Measurements from ENCODE around the gene KLHL18. TPM values are rescaled to one million over a fixed set of nuclear protein-coding genes. Genes with fewer than 3 reads are reported as not detected.
A peak's percentile ranks its signal among the peaks of the same experiment; 100 is the strongest.

Gene KLHL18
- total and polyA plus RNA-seq, 7 donors = 10.3 to 33.8 (median 12.7) TPM

DNA sequence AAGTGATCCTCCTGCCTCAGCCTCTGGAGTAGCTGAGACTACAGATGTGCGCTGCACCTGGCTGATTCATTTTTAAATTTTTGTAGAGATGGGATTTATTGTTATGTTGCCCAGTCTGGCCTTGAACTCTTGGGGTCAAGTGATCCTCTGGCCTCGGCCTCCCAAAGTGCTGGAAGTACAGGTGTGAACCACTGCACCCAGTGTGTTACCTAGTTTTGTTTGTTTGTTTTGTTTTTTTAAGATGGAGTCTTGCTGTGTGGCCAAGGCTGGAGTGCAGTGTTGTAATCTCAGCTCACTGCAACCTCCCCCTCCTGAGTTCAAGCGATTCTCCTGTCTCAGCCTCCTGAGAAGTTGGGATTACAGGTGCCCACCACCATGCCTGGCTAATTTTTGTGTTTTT is 110.2 kb downstream of the KLHL18 start:
- TF ChIP-seq POLR2A (IDR thresholded peaks at IDR 0.05) (no peak), POLR2AphosphoS5 (IDR thresholded peaks at IDR 0.05) (no peak), CTCF (IDR thresholded peaks at IDR 0.05) (no peak), EP300 (IDR thresholded peaks at IDR 0.05) (no peak)
- H3K9me3 ChIP-seq = no peaks in the 10 kb centered on the region
- peaks cover 0 to 33% (median 24%) of the 10 kb centered on the region in 4 donors for H3K4me1 ChIP-seq
- intact Hi-C loops (cut with DNase I) = no loop called here
- H3K27me3 ChIP-seq = no peaks in the 10 kb centered on the region
- H3K36me3 ChIP-seq = peaks cover 0 to 37% (median 4%) of the 10 kb centered on the region in 4 donors
- DNase-seq = no peak
- 94 to 96% methylated on average over 3 of the region's 3 CpGs for WGBS, 2 donors
- H3K4me3 ChIP-seq = no peak overlapping the region
- H3K27ac ChIP-seq = no peak overlapping the region

DNA sequence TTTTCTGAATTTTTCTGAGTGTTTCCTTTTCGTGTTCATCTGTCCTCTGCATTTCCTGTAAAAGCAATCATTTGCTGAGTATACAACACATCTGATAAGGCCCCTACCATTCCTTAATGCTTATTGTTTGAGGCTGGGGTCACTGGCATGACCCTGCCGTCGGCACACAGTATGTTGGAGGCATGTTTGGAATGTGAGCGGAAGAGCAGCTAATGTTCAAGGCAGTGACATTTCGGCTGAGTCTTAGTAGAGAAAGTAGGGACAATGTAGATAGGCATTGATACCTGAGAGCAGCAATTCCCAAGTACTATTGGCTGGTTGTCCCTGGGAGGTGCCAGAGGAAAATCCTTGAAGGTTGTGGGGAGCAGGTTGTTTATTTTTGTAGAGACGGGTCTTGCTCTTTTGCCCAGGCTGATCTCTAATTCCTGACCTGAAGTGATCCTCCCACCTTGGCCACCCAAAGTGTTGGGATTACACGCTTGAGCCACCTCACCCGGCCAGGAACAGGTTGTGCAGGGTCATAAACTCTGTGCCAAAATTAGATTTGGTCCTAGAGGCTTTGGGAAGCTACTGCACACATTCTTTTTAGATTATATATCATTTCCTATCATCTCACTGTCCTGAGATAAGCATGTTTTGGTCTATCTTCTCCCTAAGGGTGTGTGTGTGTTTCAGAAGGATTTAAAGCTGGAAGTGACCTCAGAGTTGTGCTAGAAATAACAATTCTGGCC is 111.6 kb downstream of the KLHL18 start:
- H3K27me3 ChIP-seq = no peaks in the 10 kb centered on the region
- WGBS, 2 donors = 53 to 71% methylated on average over 8 of the region's 8 CpGs
- H3K9me3 ChIP-seq = no peaks in the 10 kb centered on the region
- intact Hi-C loops (cut with DNase I) = no loop called here
- H3K4me3 ChIP-seq = no peak overlapping the region
- peaks cover 0 to 44% (median 35%) of the 10 kb centered on the region in 4 donors for H3K4me1 ChIP-seq
- H3K36me3 ChIP-seq = peaks cover 0 to 33% (median 4%) of the 10 kb centered on the region in 4 donors
- no peak for DNase-seq
- no peak for TF ChIP-seq POLR2AphosphoS5 (IDR thresholded peaks at IDR 0.05)
- no peak for TF ChIP-seq POLR2A (IDR thresholded peaks at IDR 0.05)
- no peak for TF ChIP-seq CTCF (IDR thresholded peaks at IDR 0.05)
- no peak for TF ChIP-seq EP300 (IDR thresholded peaks at IDR 0.05)
- peak overlapping the region in 1 of 4 donors; percentile 6 for H3K27ac ChIP-seq

GRCh38 chr3:47394881-47395280 is 112.1 kb downstream of the KLHL18 start:
- Histone ChIP-seq H3K4me1 (peaks cover 0 to 44% (median 36%) of the 10 kb centered on the region in 4 donors), H3K9me3 (no peaks in the 10 kb centered on the region), H3K27ac (peak overlapping the region in 1 of 4 donors; percentile 6), H3K27me3 (no peaks in the 10 kb centered on the region), H3K36me3 (peaks cover 0 to 35% (median 4%) of the 10 kb centered on the region in 4 donors), H3K4me3 (no peak overlapping the region)
- no peak for DNase-seq
- intact Hi-C loops (cut with DNase I) = no loop called here
- WGBS, 2 donors = 77 to 79% methylated on average over 3 of the region's 3 CpGs
- TF ChIP-seq CTCF (IDR thresholded peaks at IDR 0.05) (no peak), EP300 (IDR thresholded peaks at IDR 0.05) (no peak), POLR2AphosphoS5 (IDR thresholded peaks at IDR 0.05) (no peak), POLR2A (IDR thresholded peaks at IDR 0.05) (no peak)

Small RNA genes within 50 kb of the gene (small RNA-seq; reads per million reads assigned to genes)
- 0 to 0.65 (median 0) reads per million in 3 donors for gene SNORD13P3

Other genes starting within 250 kb of the KLHL18 start
- gene SETD2, start 118.8 kb upstream of the KLHL18 start, total RNA-seq = 10 to 100 TPM; 52.3 to 72.6 (median 59.0) TPM
- gene SETD2, start 118.8 kb upstream of the KLHL18 start, polyA plus RNA-seq = 10 to 100 TPM; 12.0 to 20.5 (median 12.9) TPM
- gene KIF9, start 145 bp upstream of the KLHL18 start, total RNA-seq = 10 to 100 TPM in 1 of 4 donors, 1 to 10 TPM in 3; 5.3 to 16.1 (median 9.0) TPM
- 10 to 100 TPM; 14.6 to 20.4 (median 18.3) TPM for gene KIF9, start 145 bp upstream of the KLHL18 start, polyA plus RNA-seq
- 10 to 100 TPM; 11.0 to 26.9 (median 14.7) TPM for gene PTPN23, start 98.1 kb downstream of the KLHL18 start, total RNA-seq
- 10 to 100 TPM in 2 of 3 donors, 1 to 10 TPM in 1; 7.8 to 23.1 (median 10.2) TPM for gene PTPN23, start 98.1 kb downstream of the KLHL18 start, polyA plus RNA-seq
- gene SCAP, start 193.0 kb downstream of the KLHL18 start, total RNA-seq = 10 to 100 TPM; 49.2 to 63.9 (median 56.9) TPM
- 10 to 100 TPM; 10.8 to 81.0 (median 16.9) TPM for gene SCAP, start 193.0 kb downstream of the KLHL18 start, polyA plus RNA-seq
- gene ELP6, start 230.8 kb downstream of the KLHL18 start, total RNA-seq = 10 to 100 TPM; 17.1 to 38.9 (median 19.5) TPM
- 10 to 100 TPM; 19.8 to 33.9 (median 27.7) TPM for gene ELP6, start 230.8 kb downstream of the KLHL18 start, polyA plus RNA-seq

All from sigmoid colon (tissue), 7 donors.